Stomach smooth muscle (tissue), 2 donors: ENCODE results near the gene KCNH8.

Experiments
- H3K27ac ChIP-seq: one replicate; pipeline ENCODE4 v1.7.0; 2013; ENCODE audit warnings: mild to moderate bottlenecking, low read length, inconsistent platforms
- H3K27me3 ChIP-seq, 2 donors: one replicate each; pipeline ENCODE4 v1.7.0; 2013; ENCODE audit warnings: low read length in 2 of 2; ENCODE audit not compliant: insufficient read depth in 2 of 2, control insufficient read depth in 1 of 2
- H3K36me3 ChIP-seq, 2 donors: one replicate each; pipeline ENCODE4 v1.7.0; 2013; ENCODE audit warnings: low read length in 2 of 2; ENCODE audit not compliant: control insufficient read depth in 2 of 2, insufficient read depth in 2 of 2
- H3K4me1 ChIP-seq: one replicate; pipeline ENCODE4 v1.7.0; 2013; ENCODE audit warnings: low read length; ENCODE audit not compliant: control insufficient read depth, insufficient read depth
- H3K4me3 ChIP-seq, 2 donors: one replicate each; pipeline ENCODE4 v1.7.0; 2013; ENCODE audit warnings: low read length in 2 of 2
- H3K9ac ChIP-seq, 2 donors: one replicate each; pipeline ENCODE4 v1.7.0; 2013; ENCODE audit warnings: low read length in 2 of 2, mild to moderate bottlenecking in 1 of 2
- H3K9me3 ChIP-seq, 2 donors: one replicate each; pipeline ENCODE4 v1.7.0; 2013; ENCODE audit warnings: low read length in 2 of 2; ENCODE audit not compliant: control insufficient read depth in 2 of 2
- donor health status: healthy.
- donor health status: Pancreatic carcinoma.

KCNH8 gene

GRCh38 chr3:19250959-19251610, 102.8 kb downstream of the KCNH8 start:
- Histone ChIP-seq H3K4me3 (no peak overlapping the region), H3K27me3 (no peaks in the 10 kb centered on the region), H3K27ac (no peak overlapping the region), H3K9ac (no peak overlapping the region), H3K4me1 (no peaks in the 10 kb centered on the region), H3K9me3 (no peaks in the 10 kb centered on the region), H3K36me3 (no peaks in the 10 kb centered on the region)

DNA sequence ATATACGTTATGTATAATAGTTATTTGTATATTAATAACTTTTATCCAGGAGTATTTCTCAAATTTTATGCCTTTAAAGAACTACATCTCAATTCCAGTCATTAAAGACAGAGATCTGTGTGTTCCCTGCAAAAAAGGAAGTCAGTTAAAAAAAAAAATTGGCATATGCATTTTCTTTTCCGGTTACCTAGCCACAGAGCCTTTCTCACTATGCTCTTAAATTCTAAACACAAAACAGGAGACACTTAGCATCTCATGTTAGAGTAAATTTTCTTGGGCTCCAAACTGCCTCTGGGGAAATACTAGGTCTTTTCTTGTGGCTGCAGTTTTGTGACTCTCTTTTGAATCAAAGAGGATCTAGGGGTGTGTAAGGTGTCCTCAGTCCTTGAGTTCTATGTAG, 105.9 kb downstream of the KCNH8 start:
- no peaks in the 10 kb centered on the region for H3K27me3 ChIP-seq
- no peaks in the 10 kb centered on the region for H3K36me3 ChIP-seq
- H3K4me1 ChIP-seq = no peaks in the 10 kb centered on the region
- H3K9ac ChIP-seq = no peak overlapping the region
- H3K9me3 ChIP-seq = no peaks in the 10 kb centered on the region
- H3K27ac ChIP-seq = no peak overlapping the region
- H3K4me3 ChIP-seq = no peak overlapping the region

DNA sequence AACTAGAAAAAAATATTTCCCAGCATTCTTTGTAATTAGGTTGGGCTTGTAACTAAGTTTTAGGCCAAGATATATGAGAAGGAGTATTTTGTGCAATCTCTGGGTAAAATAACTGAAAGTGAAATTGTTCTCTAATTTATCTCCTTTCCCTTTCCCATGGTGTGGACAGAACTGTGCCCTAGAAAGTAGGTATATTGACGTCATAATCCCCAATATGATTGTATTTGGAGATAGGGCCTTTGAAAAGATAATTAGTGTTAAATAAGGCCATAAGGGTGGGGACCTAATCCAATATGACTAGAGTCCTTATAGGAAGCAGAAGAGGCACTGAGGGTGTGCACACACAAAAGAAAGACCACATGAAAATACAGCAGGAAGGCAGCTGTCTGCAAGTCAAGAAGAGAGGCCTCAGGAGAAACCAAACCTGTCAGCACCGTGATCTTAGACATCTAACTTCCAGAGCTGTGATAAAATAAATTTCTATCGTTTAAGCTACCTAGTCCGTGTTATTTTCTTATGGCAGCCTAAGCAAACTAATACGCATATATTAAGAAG, 106.6 kb downstream of the KCNH8 start:
- Histone ChIP-seq H3K27ac (no peak overlapping the region), H3K36me3 (no peaks in the 10 kb centered on the region), H3K4me3 (no peak overlapping the region)

GRCh38 chr3:19256313-19256712, 108.0 kb downstream of the KCNH8 start:
- H3K9me3 ChIP-seq = no peaks in the 10 kb centered on the region
- no peak overlapping the region for H3K27ac ChIP-seq
- no peaks in the 10 kb centered on the region for H3K4me1 ChIP-seq
- H3K4me3 ChIP-seq = no peak overlapping the region
- no peak overlapping the region for H3K9ac ChIP-seq
- no peaks in the 10 kb centered on the region for H3K27me3 ChIP-seq
- H3K36me3 ChIP-seq = no peaks in the 10 kb centered on the region

More for the DNA sequence above, 106.6 kb downstream of the KCNH8 start:
- no peak overlapping the region for H3K9ac ChIP-seq
- H3K4me1 ChIP-seq = no peaks in the 10 kb centered on the region
- H3K27me3 ChIP-seq = no peaks in the 10 kb centered on the region
- no peaks in the 10 kb centered on the region for H3K9me3 ChIP-seq

GRCh38 chr3:19263606-19264005, 115.3 kb downstream of the KCNH8 start:
- Histone ChIP-seq H3K9me3 (no peaks in the 10 kb centered on the region), H3K36me3 (no peaks in the 10 kb centered on the region), H3K27ac (no peak overlapping the region), H3K27me3 (no peaks in the 10 kb centered on the region), H3K9ac (no peak overlapping the region), H3K4me1 (no peaks in the 10 kb centered on the region), H3K4me3 (no peak overlapping the region)

DNA sequence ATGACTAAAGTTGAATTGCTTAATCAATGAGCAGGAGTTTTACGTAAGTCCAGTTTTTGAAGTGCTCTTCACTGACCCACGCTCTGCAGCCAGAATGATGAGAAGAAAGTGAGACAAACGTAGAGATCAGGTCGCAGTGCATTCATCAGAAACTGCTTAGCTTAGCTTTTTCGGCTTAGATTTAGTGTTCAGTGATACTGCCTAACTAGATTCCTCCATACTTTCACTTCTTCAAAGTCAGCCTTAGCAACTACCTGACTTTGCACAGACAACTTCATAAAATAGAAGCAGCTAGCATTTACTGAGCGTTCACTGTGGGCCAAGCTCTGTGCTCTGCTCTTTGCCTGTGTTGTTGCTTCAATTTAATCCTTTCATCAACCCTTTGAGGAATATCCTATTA, 116.1 kb downstream of the KCNH8 start:
- Histone ChIP-seq H3K9me3 (no peaks in the 10 kb centered on the region), H3K4me3 (no peak overlapping the region), H3K9ac (no peak overlapping the region), H3K4me1 (no peaks in the 10 kb centered on the region), H3K36me3 (no peaks in the 10 kb centered on the region), H3K27ac (no peak overlapping the region), H3K27me3 (no peaks in the 10 kb centered on the region)

- Histone ChIP-seq H3K9ac (no peak overlapping the region), H3K27me3 (no peaks in the 10 kb centered on the region), H3K4me3 (no peak overlapping the region), H3K36me3 (no peaks in the 10 kb centered on the region), H3K4me1 (no peaks in the 10 kb centered on the region), H3K9me3 (no peaks in the 10 kb centered on the region), H3K27ac (no peak overlapping the region)
Observed at GRCh38 chr3:19267040-19267439, 118.7 kb downstream of the KCNH8 start.

DNA sequence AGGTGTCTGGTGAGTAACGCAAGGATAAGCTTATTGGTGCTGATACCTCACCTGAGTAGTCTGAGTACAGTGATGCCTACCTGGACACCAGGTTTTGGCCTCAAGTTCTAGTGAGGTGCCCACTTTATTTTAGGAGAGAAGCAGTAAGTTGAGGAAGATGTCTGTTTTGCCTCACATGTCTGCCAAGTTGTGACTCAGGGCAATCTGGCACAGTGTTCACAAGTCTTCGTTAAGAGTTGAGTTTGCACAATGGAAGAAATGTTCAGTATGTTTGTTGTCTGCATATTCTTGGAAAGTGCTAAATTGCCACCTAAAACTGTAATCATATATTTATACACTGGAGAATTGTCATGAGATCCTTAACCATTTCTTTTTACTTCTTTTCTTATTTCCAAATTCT, 122.2 kb downstream of the KCNH8 start:
- Histone ChIP-seq H3K4me3 (no peak overlapping the region), H3K9ac (no peak overlapping the region), H3K36me3 (no peaks in the 10 kb centered on the region), H3K4me1 (no peaks in the 10 kb centered on the region), H3K9me3 (no peaks in the 10 kb centered on the region), H3K27ac (no peak overlapping the region), H3K27me3 (no peaks in the 10 kb centered on the region)

- no peaks in the 10 kb centered on the region for H3K27me3 ChIP-seq
- no peaks in the 10 kb centered on the region for H3K36me3 ChIP-seq
- no peaks in the 10 kb centered on the region for H3K4me1 ChIP-seq
- H3K9ac ChIP-seq = no peak overlapping the region
- no peak overlapping the region for H3K4me3 ChIP-seq
- no peaks in the 10 kb centered on the region for H3K9me3 ChIP-seq
- no peak overlapping the region for H3K27ac ChIP-seq
Observed at GRCh38 chr3:19272296-19272695, 124.0 kb downstream of the KCNH8 start.

DNA sequence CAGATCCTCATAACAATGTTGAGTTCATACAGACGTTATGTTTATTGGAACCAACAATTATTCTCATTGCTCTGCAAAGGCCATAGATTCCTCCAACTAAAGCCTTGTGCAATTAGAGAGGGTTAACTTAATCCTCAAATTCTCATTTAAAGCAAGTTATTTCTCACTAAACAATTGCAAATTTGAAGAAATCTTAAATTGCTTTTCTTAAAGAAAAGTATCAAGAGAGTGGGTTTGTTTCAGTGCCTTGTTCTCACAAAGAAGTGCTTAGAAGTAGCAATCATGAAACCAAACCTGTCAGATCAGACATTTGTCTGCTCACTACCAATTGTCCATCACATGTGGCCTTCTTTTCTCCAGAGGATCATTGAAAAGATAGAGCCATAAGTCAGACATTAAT, 124.8 kb downstream of the KCNH8 start:
- Histone ChIP-seq H3K4me3 (no peak overlapping the region), H3K9me3 (no peaks in the 10 kb centered on the region), H3K27ac (no peak overlapping the region), H3K27me3 (no peaks in the 10 kb centered on the region), H3K36me3 (no peaks in the 10 kb centered on the region), H3K4me1 (no peaks in the 10 kb centered on the region), H3K9ac (no peak overlapping the region)

DNA sequence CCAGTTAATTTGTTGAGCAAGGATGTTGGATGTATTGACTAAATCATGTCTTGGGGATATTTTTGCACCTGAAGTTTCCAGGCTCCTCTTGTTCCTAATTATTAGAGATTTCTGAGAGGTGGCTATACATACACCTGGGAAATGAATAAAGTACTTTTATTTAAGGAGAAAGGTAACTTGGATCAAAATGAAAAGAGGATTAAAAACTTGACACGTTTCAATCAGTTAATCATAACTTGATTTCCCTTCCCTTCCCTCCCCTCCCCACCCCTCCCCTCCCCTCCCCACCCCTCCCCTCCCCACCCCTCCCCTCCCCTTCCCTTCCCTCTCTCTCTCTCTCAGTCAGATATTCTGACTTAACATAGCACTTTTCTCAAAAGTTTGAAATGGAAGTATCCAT, 126.3 kb downstream of the KCNH8 start:
- Histone ChIP-seq H3K27me3 (no peaks in the 10 kb centered on the region), H3K4me1 (no peaks in the 10 kb centered on the region), H3K36me3 (no peaks in the 10 kb centered on the region), H3K4me3 (no peak overlapping the region), H3K27ac (no peak overlapping the region), H3K9ac (no peak overlapping the region), H3K9me3 (no peaks in the 10 kb centered on the region)
